Loucy (cell line): ENCODE measurements around the gene TOP3B.
A peak's percentile ranks its signal among the peaks of the same experiment; 100 is the strongest.
"Not testable (repeated sequence)": the region's sequence is repeated elsewhere in the genome, so short reads cannot be mapped to it uniquely, and the experiment has no call there.

Experiments
- H2AFZ ChIP-seq: fragments of 200-600 bp; sonication (generic); 2 replicates; pipeline ENCODE4 v1.6.0; 2016; ENCODE audit warnings: antibody characterized with exemption, mild to moderate bottlenecking, low read length, moderate library complexity
- H3F3A ChIP-seq: fragments of 200-600 bp; 2 replicates; pipeline ENCODE4 v1.6.0; 2016; ENCODE audit warnings: antibody characterized with exemption, low read depth, mild to moderate bottlenecking
- H3K27me3 ChIP-seq: fragments of 200-600 bp; sonication (generic); 2 replicates; pipeline ENCODE4 v1.6.1; 2014; ENCODE audit warnings: low read length, mild to moderate bottlenecking; ENCODE audit not compliant: insufficient read depth, poor library complexity, severe bottlenecking
- H3K36me3 ChIP-seq: fragments of 200-600 bp; sonication (generic); 2 replicates; pipeline ENCODE4 v1.6.1; 2016; ENCODE audit warnings: low read length; ENCODE audit not compliant: insufficient read depth
- H3K4me1 ChIP-seq: fragments of 200-600 bp; sonication (generic); 2 replicates; pipeline ENCODE4 v1.5.1; 2014; ENCODE audit warnings: low read length, mild to moderate bottlenecking; ENCODE audit not compliant: insufficient read depth, poor library complexity, severe bottlenecking
- H3K4me2 ChIP-seq: fragments of 200-600 bp; sonication (generic); 2 replicates; pipeline ENCODE4 v1.6.0; 2014; ENCODE audit warnings: antibody characterized with exemption, low read length, low read depth, mild to moderate bottlenecking; ENCODE audit not compliant: poor library complexity, severe bottlenecking
- H3K4me3 ChIP-seq: fragments of 200-600 bp; sonication (generic); 2 replicates; pipeline ENCODE4 v1.5.1; 2014; ENCODE audit warnings: low read length, mild to moderate bottlenecking, mixed read lengths; ENCODE audit not compliant: poor library complexity, severe bottlenecking
- H3K79me2 ChIP-seq: fragments of 200-600 bp; sonication (generic); 2 replicates; pipeline ENCODE4 v1.6.1; 2014; ENCODE audit warnings: low read length; ENCODE audit not compliant: insufficient read depth
- H3K9ac ChIP-seq: fragments of 200-600 bp; sonication (generic); 2 replicates; pipeline ENCODE4 v1.6.0; 2014; ENCODE audit warnings: mild to moderate bottlenecking, low read depth, low read length, moderate library complexity; ENCODE audit not compliant: poor library complexity, severe bottlenecking
- H3K9me2 ChIP-seq: fragments of 200-600 bp; sonication (generic); replicated peaks from 2 replicates; pipeline ENCODE4 v1.6.1; 2016; ENCODE audit warnings: low read depth, low read length, mixed read lengths
- H3K9me3 ChIP-seq: fragments of 200-600 bp; sonication (generic); 2 replicates; pipeline ENCODE4 v1.6.1; 2014; ENCODE audit warnings: mild to moderate bottlenecking, antibody characterized with exemption, low read length, low read depth; ENCODE audit not compliant: insufficient read depth
- H4K20me1 ChIP-seq: fragments of 200-600 bp; sonication (generic); 2 replicates; pipeline ENCODE4 v1.6.0; 2014; ENCODE audit warnings: antibody characterized with exemption, low read length, mild to moderate bottlenecking; ENCODE audit not compliant: insufficient read depth, poor library complexity, severe bottlenecking
- EZH2phosphoT487 ChIP-seq: fragments of 200-600 bp; IDR thresholded peaks from 2 replicates; pipeline ENCODE4 v1.6.1; 2018; ENCODE audit warnings: antibody characterized with exemption, mild to moderate bottlenecking, moderate library complexity, borderline replicate concordance
- TF ChIP-seq, protein P1 (sequence below): fragments of 200-600 bp; sonication (generic); conservative IDR thresholded peaks from 2 replicates; pipeline ENCODE4 v1.5.1; 2014; ENCODE audit warnings: mild to moderate bottlenecking, antibody characterized with exemption, low read length

TOP3B gene

DNA sequence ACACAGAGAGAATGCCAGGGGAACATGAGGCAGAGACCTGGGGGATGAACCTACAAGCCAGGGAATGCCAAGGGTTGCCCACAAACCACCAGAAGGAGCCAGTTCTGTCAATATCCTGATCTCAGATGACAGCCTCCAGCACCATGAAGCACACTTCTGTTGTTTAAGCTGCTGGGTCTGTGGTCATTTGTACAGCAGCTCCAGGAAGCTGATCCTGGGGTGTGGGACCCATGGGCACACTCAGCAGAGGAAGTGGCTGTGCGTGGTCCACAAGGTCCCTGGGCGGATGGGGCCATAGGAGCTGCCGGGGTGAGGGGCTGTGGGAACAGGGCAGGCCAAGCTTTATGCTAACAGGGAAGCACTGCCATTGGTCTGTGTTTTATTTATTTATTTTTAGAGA, 42.1 kb downstream of the TOP3B start:
- Histone ChIP-seq H3K9ac (peak overlapping the region; percentile 98), H3K36me3 (no peaks in the 10 kb centered on the region), H4K20me1 (no peaks in the 10 kb centered on the region), H3K79me2 (peaks cover 26% of the 10 kb centered on the region), H3K27me3 (no peaks in the 10 kb centered on the region), H3K9me3 (no peaks in the 10 kb centered on the region), H3K9me2 (no peaks in the 10 kb centered on the region), H3K4me1 (peaks cover 71% of the 10 kb centered on the region), H3F3A (peaks cover 9% of the 10 kb centered on the region; the same call in 1 of the 2 replicates), H3K4me2 (peak overlapping the region; percentile 85), H3K4me3 (peak overlapping the region; percentile 17), H2AFZ (no peak overlapping the region)
- no peak for TF ChIP-seq EZH2phosphoT487
- TF ChIP-seq, protein P1, sequence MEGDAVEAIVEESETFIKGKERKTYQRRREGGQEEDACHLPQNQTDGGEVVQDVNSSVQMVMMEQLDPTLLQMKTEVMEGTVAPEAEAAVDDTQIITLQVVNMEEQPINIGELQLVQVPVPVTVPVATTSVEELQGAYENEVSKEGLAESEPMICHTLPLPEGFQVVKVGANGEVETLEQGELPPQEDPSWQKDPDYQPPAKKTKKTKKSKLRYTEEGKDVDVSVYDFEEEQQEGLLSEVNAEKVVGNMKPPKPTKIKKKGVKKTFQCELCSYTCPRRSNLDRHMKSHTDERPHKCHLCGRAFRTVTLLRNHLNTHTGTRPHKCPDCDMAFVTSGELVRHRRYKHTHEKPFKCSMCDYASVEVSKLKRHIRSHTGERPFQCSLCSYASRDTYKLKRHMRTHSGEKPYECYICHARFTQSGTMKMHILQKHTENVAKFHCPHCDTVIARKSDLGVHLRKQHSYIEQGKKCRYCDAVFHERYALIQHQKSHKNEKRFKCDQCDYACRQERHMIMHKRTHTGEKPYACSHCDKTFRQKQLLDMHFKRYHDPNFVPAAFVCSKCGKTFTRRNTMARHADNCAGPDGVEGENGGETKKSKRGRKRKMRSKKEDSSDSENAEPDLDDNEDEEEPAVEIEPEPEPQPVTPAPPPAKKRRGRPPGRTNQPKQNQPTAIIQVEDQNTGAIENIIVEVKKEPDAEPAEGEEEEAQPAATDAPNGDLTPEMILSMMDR, result no peak

DNA sequence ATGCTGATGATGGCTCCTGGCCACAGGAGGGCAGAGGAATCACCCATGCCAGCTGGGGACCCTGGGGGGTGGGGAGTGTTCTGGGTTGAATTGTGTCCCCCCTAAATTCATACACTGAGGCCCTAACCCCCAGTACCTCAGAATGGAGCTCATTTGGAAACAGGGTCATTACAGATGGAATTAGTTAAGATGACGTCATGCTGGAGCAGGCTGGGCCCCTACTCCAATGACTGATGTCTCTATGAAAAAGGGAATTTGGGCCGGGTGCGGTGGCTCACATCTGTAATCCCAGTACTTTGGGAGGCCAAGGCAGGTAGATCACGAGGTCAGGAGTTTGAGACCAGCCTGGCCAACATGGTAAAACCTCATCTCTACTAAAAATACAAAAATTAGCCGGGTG, 42.7 kb downstream of the TOP3B start:
- not testable (repeated sequence) for H4K20me1 ChIP-seq, H3K9me2 ChIP-seq, H2AFZ ChIP-seq, H3K9me3 ChIP-seq, H3K36me3 ChIP-seq, H3K27me3 ChIP-seq, H3F3A ChIP-seq
- H3K4me1 ChIP-seq, result peaks cover 69% of the 10 kb centered on the region
- peak overlapping the region; percentile 98 for H3K9ac ChIP-seq
- peak overlapping the region; percentile 92 for H3K4me3 ChIP-seq
- H3K4me2 ChIP-seq, result peak overlapping the region; percentile 85
- H3K79me2 ChIP-seq, result peaks cover 26% of the 10 kb centered on the region

- Histone ChIP-seq H3K79me2 (peaks cover 26% of the 10 kb centered on the region), H3K4me2 (peak overlapping the region; percentile 85)
Measured at GRCh38 chr22:21939461-21939913, 43.1 kb downstream of the TOP3B start.

More at GRCh38 chr22:21939461-21939913, 43.1 kb downstream of the TOP3B start:
- H3F3A ChIP-seq, result peaks cover 9% of the 10 kb centered on the region; the same call in 1 of the 2 replicates
- H2AFZ ChIP-seq, result no peak overlapping the region
- H3K4me1 ChIP-seq, result peaks cover 67% of the 10 kb centered on the region
- H3K36me3 ChIP-seq, result peaks cover 5% of the 10 kb centered on the region; the same call in 1 of the 2 replicates
- TF ChIP-seq, protein P1, result peak; percentile 20; the same call in 1 of the 2 replicates
- TF ChIP-seq EZH2phosphoT487, result no peak
- H3K9me2 ChIP-seq, result no peaks in the 10 kb centered on the region
- no peaks in the 10 kb centered on the region for H3K27me3 ChIP-seq
- no peaks in the 10 kb centered on the region for H3K9me3 ChIP-seq
- H4K20me1 ChIP-seq, result no peaks in the 10 kb centered on the region
- peak overlapping the region; percentile 98 for H3K9ac ChIP-seq
- H3K4me3 ChIP-seq, result peak overlapping the region; percentile 92
